HCT116 (cell line): Measurements from ENCODE around the gene DCN. TPM values are rescaled to one million over a fixed set of nuclear protein-coding genes. Genes with fewer than 3 reads are reported as not detected.

Source experiments
- ATAC-seq: fragments of 200-7000 bp; cut with Tn5 transposase; 2 replicates; pipeline ENCODE4 v1.9.1; 2020; ENCODE audit warnings: mild to moderate bottlenecking, moderate library complexity
- BruUV-seq: library from RNA; stranded (reverse); fragments of 400-500 nt; replicated peaks from 2 replicates; lab custom pipeline; 2021; lab: Mats Ljungman, UMichigan
- CTCF ChIA-PET: fragments of 300-600 bp; sonication (Branson Sonifier 250); formaldehyde crosslinking; loops from one replicate; lab custom pipeline; 2021; ENCODE audit warnings: antibody characterized with exemption; lab: Charles Lee
- POLR2A ChIA-PET: fragments of 300-600, 350-600 bp; sonication (Branson Sonifier 250); formaldehyde crosslinking; loops from one replicate; lab custom pipeline; 2021; ENCODE audit warnings: antibody characterized with exemption; lab: Charles Lee
- RAD21 ChIA-PET, 2 experiments: fragments of 300-600 bp; sonication (Branson Sonifier 250); formaldehyde crosslinking; loops; one replicate each; lab custom pipeline; 2023; ENCODE audit warnings: low total read pairs in 2 of 2; ENCODE audit not compliant: uncharacterized antibody in 2 of 2, unreplicated experiment in 2 of 2, low non-redundant PET in 1 of 2; lab: Charles Lee
- DNase-seq: peaks from one replicate; pipeline ENCODE4 v3.0.0-alpha.2; 2010; ENCODE audit warnings: low read depth, low spot score
- H2AFZ ChIP-seq: fragments of 200-600 bp; shearing (Covaris generic), sonication (generic); 2 replicates; pipeline ENCODE4 v1.6.1; 2017; ENCODE audit warnings: low read depth, mixed run types, mixed read lengths, antibody characterized with exemption, low read length; ENCODE audit not compliant: poor library complexity, severe bottlenecking
- H3K27ac ChIP-seq: 2 replicates; pipeline ENCODE4 v1.5.1; 2012; ENCODE audit warnings: low read depth, low read length
- H3K27me3 ChIP-seq: fragments of 200-600 bp; sonication (generic); 2 replicates; pipeline ENCODE4 v1.6.1; 2016; ENCODE audit warnings: mixed run types, low read length, mixed read lengths; ENCODE audit not compliant: insufficient read depth
- H3K36me3 ChIP-seq, 2 experiments: fragments of 200-500 bp in 1 of 2; fragments of 200-600 bp in 1 of 2; sonication (Bioruptor generic) in 1 of 2; sonication (generic) in 1 of 2; 2 replicates each; pipeline versions ENCODE4 v1.5.1 to v1.6.1; 2014 to 2016; ENCODE audit warnings: low read length in 2 of 2, inconsistent platforms in 1 of 2, mixed read lengths in 1 of 2, mixed run types in 1 of 2; ENCODE audit not compliant: insufficient read depth in 2 of 2, control insufficient read depth in 1 of 2
- H3K4me1 ChIP-seq, 2 experiments: fragments of 200-600 bp in 1 of 2; sonication (generic) in 1 of 2; 2 replicates each; pipeline versions ENCODE4 v1.5.1 to v1.6.1; 2012 to 2017; ENCODE audit warnings: low read length in 2 of 2, inconsistent platforms in 1 of 2, mild to moderate bottlenecking in 1 of 2, mixed read lengths in 1 of 2, mixed run types in 1 of 2, moderate library complexity in 1 of 2; ENCODE audit not compliant: insufficient read depth in 2 of 2, control insufficient read depth in 1 of 2
- H3K4me2 ChIP-seq: fragments of 200-600 bp; sonication (generic); 2 replicates; pipeline ENCODE4 v1.6.1; 2017; ENCODE audit warnings: mixed run types, low read length, mixed read lengths
- H3K4me3 ChIP-seq, 2 experiments: fragments of 200-600 bp in 1 of 2; sonication (generic) in 1 of 2; replicated peaks in 1 of 2; 2 replicates each; pipeline ENCODE4 v1.5.1; 2011 to 2016; ENCODE audit warnings: low read length in 2 of 2, control low read depth in 1 of 2, low read depth in 1 of 2, mild to moderate bottlenecking in 1 of 2, mixed read lengths in 1 of 2, mixed run types in 1 of 2
- H3K79me2 ChIP-seq: fragments of 200-600 bp; sonication (generic); 2 replicates; pipeline ENCODE4 v1.6.1; 2017; ENCODE audit warnings: mild to moderate bottlenecking, mixed run types, low read length, moderate library complexity, mixed read lengths; ENCODE audit not compliant: insufficient read depth
- H3K9ac ChIP-seq: fragments of 200-600 bp; sonication (generic); 2 replicates; pipeline ENCODE4 v1.6.1; 2016; ENCODE audit warnings: low read length, mixed read lengths
- H3K9me2 ChIP-seq: fragments of 200-600 bp; sonication (generic), shearing (Covaris generic); 2 replicates; pipeline ENCODE4 v1.6.1; 2017; ENCODE audit warnings: mixed run types, mild to moderate bottlenecking, moderate library complexity; ENCODE audit not compliant: insufficient read depth
- H3K9me3 ChIP-seq, 2 experiments: fragments of 200-500 bp in 1 of 2; fragments of 200-600 bp in 1 of 2; sonication (Bioruptor generic) in 1 of 2; sonication (generic) in 1 of 2; 2 replicates each; pipeline ENCODE4 v1.6.1; 2014 to 2017; ENCODE audit warnings: low read length in 2 of 2, mixed read lengths in 2 of 2, inconsistent platforms in 1 of 2, low read depth in 1 of 2, mild to moderate bottlenecking in 1 of 2, mixed run types in 1 of 2, moderate library complexity in 1 of 2; ENCODE audit not compliant: control insufficient read depth in 1 of 2, insufficient read depth in 1 of 2
- H4K20me1 ChIP-seq: fragments of 200-600 bp; sonication (generic), shearing (Covaris generic); 2 replicates; pipeline ENCODE4 v1.6.1; 2017; ENCODE audit warnings: mixed run types, mild to moderate bottlenecking, moderate library complexity; ENCODE audit not compliant: insufficient read depth
- CBX3 ChIP-seq: IDR thresholded peaks from 2 replicates; pipeline ENCODE4 v1.6.1; 2012; ENCODE audit warnings: low read depth
- ELF1 ChIP-seq: IDR thresholded peaks from 2 replicates; pipeline ENCODE4 v1.6.1; 2012; ENCODE audit warnings: low read depth, borderline replicate concordance
- EZH2 ChIP-seq: fragments of 200-600 bp; sonication (generic); IDR thresholded peaks from 2 replicates; pipeline ENCODE4 v1.6.1; 2017; ENCODE audit warnings: antibody characterized with exemption, mixed run types
- FOSL1 ChIP-seq: IDR thresholded peaks from 2 replicates; pipeline ENCODE4 v1.6.1; 2012; ENCODE audit warnings: low read depth
- JUND ChIP-seq: IDR thresholded peaks from 2 replicates; pipeline ENCODE4 v1.6.1; 2012
- POLR2A ChIP-seq: IDR thresholded peaks from 2 replicates; pipeline ENCODE4 v1.7.0; 2011; ENCODE audit warnings: borderline replicate concordance; ENCODE audit not compliant: insufficient read depth, insufficient read length; ENCODE audit errors: extremely low read depth
- POLR2AphosphoS5 ChIP-seq: IDR thresholded peaks from 2 replicates; pipeline ENCODE4 v1.6.1; 2011; ENCODE audit warnings: mild to moderate bottlenecking, low read depth, low read length, moderate library complexity
- RAD21 ChIP-seq: IDR thresholded peaks from 2 replicates; pipeline ENCODE4 v1.6.1; 2012; ENCODE audit warnings: low read depth, mild to moderate bottlenecking
- TCF7L2 ChIP-seq: IDR thresholded peaks from 2 replicates; pipeline ENCODE4 v1.7.0; 2011; ENCODE audit warnings: borderline replicate concordance, inconsistent platforms; ENCODE audit not compliant: insufficient read depth, insufficient read length; ENCODE audit errors: extremely low read depth
- ZFX ChIP-seq: fragments of 450-650 bp; IDR thresholded peaks from 2 replicates; pipeline ENCODE4 v1.6.1; 2017
- ZNF274 ChIP-seq: fragments of 200-500 bp; sonication (Bioruptor generic); IDR thresholded peaks from 2 replicates; pipeline ENCODE4 v1.6.1; 2014; ENCODE audit warnings: mild to moderate bottlenecking, low read depth, low read length, inconsistent platforms
- intact Hi-C: fragments of 100-400 bp; cut with micrococcal nuclease; formaldehyde crosslinking; loops from 2 replicates; pipeline ENCODE4 v1.10.0; 2022
- total RNA-seq: library from RNA; stranded (reverse); gene quantifications from one replicate; pipeline ENCODE4 v1.2.1, GENCODE V29; 2021; ENCODE audit not compliant: unreplicated experiment
- TF ChIP-seq, protein P1 (sequence below): IDR thresholded peaks from 2 replicates; pipeline ENCODE4 v1.6.1; 2011; ENCODE audit warnings: mild to moderate bottlenecking, low read length, moderate library complexity; ENCODE audit not compliant: insufficient replicate concordance; ENCODE audit errors: extremely low read depth
- TF ChIP-seq, protein P2 (sequence below), 3 experiments: fragments of 200-600 bp in 1 of 3; sonication (generic) in 1 of 3; IDR thresholded peaks in 2 of 3; conservative IDR thresholded peaks in 1 of 3; 2 replicates each; pipeline ENCODE4 v1.5.1; 2012 to 2017; ENCODE audit warnings: low read depth in 2 of 3, low read length in 2 of 3, antibody characterized with exemption in 1 of 3, borderline replicate concordance in 1 of 3, control low read depth in 1 of 3, mild to moderate bottlenecking in 1 of 3, mixed read lengths in 1 of 3, mixed run types in 1 of 3, moderate library complexity in 1 of 3; ENCODE audit not compliant: insufficient read depth in 1 of 3

DCN gene
- total RNA-seq, 1 experiment from 2014 or later, result 3.6 TPM

- intact Hi-C loops, result no loop called here
Measured at GRCh38 chr12:91210618-91211017, 28.0 kb upstream of the DCN start.

More at GRCh38 chr12:91210618-91211017, 28.0 kb upstream of the DCN start:
- Histone ChIP-seq H2AFZ (no peak overlapping the region), H3K36me3 (no peaks in the 10 kb centered on the region), H3K4me1 (no peaks in the 10 kb centered on the region), H3K79me2 (no peaks in the 10 kb centered on the region), H4K20me1 (no peaks in the 10 kb centered on the region), H3K4me3 (no peak overlapping the region), H3K9me3 (no peaks in the 10 kb centered on the region), H3K27me3 (no peaks in the 10 kb centered on the region), H3K4me2 (no peak overlapping the region), H3K9me2 (no peaks in the 10 kb centered on the region), H3K9ac (no peak overlapping the region), H3K27ac (no peak overlapping the region)
- ChIA-PET RAD21 (no interaction called here), CTCF (no interaction called here), POLR2A (no interaction called here)
- no peak for TF ChIP-seq ZFX
- no peak for TF ChIP-seq POLR2A
- TF ChIP-seq, protein P1, sequence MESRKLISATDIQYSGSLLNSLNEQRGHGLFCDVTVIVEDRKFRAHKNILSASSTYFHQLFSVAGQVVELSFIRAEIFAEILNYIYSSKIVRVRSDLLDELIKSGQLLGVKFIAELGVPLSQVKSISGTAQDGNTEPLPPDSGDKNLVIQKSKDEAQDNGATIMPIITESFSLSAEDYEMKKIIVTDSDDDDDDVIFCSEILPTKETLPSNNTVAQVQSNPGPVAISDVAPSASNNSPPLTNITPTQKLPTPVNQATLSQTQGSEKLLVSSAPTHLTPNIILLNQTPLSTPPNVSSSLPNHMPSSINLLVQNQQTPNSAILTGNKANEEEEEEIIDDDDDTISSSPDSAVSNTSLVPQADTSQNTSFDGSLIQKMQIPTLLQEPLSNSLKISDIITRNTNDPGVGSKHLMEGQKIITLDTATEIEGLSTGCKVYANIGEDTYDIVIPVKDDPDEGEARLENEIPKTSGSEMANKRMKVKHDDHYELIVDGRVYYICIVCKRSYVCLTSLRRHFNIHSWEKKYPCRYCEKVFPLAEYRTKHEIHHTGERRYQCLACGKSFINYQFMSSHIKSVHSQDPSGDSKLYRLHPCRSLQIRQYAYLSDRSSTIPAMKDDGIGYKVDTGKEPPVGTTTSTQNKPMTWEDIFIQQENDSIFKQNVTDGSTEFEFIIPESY, result no peak
- no peak for TF ChIP-seq ELF1
- TF ChIP-seq POLR2AphosphoS5, result no peak
- TF ChIP-seq CBX3, result no peak
- TF ChIP-seq ZNF274, result no peak
- TF ChIP-seq FOSL1, result no peak
- no peak for TF ChIP-seq TCF7L2
- TF ChIP-seq RAD21, result no peak
- TF ChIP-seq, protein P2, sequence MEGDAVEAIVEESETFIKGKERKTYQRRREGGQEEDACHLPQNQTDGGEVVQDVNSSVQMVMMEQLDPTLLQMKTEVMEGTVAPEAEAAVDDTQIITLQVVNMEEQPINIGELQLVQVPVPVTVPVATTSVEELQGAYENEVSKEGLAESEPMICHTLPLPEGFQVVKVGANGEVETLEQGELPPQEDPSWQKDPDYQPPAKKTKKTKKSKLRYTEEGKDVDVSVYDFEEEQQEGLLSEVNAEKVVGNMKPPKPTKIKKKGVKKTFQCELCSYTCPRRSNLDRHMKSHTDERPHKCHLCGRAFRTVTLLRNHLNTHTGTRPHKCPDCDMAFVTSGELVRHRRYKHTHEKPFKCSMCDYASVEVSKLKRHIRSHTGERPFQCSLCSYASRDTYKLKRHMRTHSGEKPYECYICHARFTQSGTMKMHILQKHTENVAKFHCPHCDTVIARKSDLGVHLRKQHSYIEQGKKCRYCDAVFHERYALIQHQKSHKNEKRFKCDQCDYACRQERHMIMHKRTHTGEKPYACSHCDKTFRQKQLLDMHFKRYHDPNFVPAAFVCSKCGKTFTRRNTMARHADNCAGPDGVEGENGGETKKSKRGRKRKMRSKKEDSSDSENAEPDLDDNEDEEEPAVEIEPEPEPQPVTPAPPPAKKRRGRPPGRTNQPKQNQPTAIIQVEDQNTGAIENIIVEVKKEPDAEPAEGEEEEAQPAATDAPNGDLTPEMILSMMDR (IDR thresholded peaks at IDR 0.05 in 2 of 3, conservative IDR thresholded peaks at IDR 0.05 in 1 of 3; ENCODE audit: borderline replicate concordance in 1 of 3, insufficient read depth in 1 of 3, low read depth in 2 of 3, low read length in 2 of 3), result no peak
- no peak for TF ChIP-seq JUND
- TF ChIP-seq EZH2, result no peak
- no peak for DNase-seq
- no peak for ATAC-seq
- no TSS peak for BruUV-seq
